ENCODE results near the gene ITGA7.
"Not testable (repeated sequence)": the region's sequence is repeated elsewhere in the genome, so short reads cannot be mapped to it uniquely, and the experiment has no call there.

Gene ITGA7

GRCh38 chr12:55676707-55677106 is 31.0 kb downstream of the ITGA7 start:
- DNase-seq: no peak

- DNase-seq: no peak
Observed at GRCh38 chr12:55675666-55676065, 32.0 kb downstream of the ITGA7 start.

- no peak for DNase-seq
Observed at GRCh38 chr12:55673638-55674037, 34.1 kb downstream of the ITGA7 start.

DNA sequence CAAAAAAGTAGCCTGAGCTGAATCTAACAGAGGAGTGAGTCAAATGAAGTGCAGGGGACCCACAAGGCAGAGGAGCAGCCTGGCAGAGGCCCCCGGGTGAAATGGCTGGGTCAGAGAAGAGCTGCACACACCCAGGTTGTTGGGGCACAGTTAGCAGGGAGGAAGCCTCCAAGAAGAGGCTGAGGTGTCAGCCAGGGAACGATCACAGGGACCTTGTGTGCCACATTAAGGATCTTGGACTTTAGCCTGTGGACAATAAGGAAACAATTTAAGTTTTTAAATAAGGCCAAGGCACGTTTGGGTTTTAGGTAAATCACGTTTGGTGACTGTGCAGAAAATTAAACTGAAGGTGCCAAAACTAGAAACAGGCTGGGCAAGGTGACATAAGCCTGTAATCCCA is 36.0 kb downstream of the ITGA7 start:
- no peak for DNase-seq

DNA sequence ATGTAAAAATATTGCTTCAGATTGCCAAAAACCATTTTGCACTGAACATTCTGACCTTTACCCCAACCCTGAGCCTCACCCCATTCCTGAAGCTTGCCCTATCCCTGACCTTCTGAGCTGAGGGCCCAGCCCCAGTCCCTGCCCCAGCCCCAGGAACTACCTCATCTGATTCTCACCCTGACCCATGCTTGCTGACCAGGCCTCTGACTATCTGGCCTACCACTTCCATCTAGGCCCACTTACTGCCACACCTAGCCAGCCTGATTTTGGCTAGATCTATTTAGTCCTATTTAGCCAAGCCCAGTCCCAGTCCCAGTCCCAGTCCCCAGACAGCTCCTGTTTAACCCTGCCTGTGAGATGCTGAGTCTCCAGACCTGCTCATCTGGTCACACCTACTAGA is 37.4 kb downstream of the ITGA7 start:
- DNase-seq: no peak

DNA sequence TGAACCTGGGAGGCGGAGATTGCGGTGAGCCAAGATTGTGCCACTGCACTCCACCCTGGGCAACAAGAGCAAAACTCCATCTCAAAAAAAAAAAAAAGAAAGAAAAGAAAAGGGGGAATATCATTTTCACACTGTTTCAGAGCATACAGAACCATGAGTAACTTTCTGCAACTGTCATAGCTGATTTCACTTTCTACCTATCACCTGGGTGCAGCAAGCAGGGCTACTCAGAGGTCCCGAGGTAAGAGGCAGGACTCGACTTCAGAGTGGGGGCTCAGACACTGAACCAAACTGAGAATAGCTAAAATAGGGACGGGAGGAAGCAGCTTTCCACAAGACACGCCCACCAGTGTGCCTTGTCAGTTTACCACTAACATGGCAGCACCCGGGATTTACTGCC is 41.2 kb downstream of the ITGA7 start:
- no peak for DNase-seq

- no peak for DNase-seq
Observed at GRCh38 chr12:55664826-55665225, 42.9 kb downstream of the ITGA7 start.

DNA sequence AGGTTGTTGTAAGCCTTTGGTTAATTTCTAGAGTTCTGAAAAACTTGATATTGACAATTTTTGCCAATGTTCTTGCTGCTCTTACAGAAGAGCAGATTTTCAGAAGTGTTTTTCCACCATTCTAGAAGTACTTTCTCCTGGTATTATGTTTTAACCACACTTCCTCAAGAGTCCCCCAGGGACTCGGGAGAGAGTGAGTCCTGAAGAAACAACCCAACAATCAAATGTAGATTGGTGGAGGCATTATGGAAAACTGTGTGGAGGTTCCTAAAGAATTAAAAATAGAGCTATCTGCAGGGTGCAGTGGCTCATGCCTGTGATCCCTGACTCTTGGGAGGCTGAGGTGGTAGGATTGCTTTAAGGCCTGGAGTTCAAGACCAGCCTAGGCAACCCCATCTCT is 44.3 kb downstream of the ITGA7 start:
- no peak for DNase-seq

GRCh38 chr12:55659486-55660385 is 48.0 kb downstream of the ITGA7 start:
- peak; percentile 17 for DNase-seq

GRCh38 chr12:55658635-55659391 is 48.9 kb downstream of the ITGA7 start:
- no peak for DNase-seq

DNA sequence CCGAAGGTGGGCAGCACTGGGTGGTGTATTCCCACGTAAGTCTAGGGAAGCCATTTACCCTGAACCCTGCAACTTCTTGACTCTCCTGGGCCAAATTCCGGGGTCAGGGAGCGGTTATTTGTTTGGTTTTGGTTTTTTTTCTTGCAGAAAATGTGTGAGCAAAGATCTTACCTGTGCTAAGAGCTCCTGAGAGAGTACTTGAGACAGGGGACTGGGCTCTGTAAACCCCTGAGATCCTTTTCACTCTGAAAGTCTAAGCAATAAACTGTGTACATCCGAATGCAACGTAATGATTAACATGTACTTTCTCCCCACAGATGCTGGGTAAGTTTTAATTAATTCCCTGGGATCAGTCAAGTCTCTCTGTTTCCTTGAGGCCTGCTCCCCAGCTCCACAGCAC is 49.5 kb downstream of the ITGA7 start:
- no peak for DNase-seq

GRCh38 chr12:55657212-55657611 is 50.5 kb downstream of the ITGA7 start:
- DNase-seq: no peak

GRCh38 chr12:55654511-55655214 is 53.0 kb downstream of the ITGA7 start:
- DNase-seq: no peak

DNA sequence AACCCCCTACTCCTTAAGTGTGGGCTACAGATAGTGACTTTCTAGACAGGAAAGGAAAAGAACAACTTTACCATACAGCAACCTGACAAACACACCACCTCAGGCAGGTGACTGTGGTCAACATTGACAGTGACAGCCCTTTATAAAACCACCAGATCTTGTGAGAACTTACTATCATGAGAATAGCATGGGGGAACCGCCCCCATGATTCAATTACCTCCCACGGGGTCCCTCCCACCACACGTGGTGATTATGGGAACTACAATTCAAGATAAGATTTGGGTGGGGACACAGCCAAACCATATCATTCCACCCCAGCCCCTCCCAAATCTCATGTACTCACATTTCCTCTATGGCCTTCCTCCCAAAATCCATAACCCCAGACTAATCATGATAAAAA is 54.7 kb downstream of the ITGA7 start:
- no peak for DNase-seq

DNA sequence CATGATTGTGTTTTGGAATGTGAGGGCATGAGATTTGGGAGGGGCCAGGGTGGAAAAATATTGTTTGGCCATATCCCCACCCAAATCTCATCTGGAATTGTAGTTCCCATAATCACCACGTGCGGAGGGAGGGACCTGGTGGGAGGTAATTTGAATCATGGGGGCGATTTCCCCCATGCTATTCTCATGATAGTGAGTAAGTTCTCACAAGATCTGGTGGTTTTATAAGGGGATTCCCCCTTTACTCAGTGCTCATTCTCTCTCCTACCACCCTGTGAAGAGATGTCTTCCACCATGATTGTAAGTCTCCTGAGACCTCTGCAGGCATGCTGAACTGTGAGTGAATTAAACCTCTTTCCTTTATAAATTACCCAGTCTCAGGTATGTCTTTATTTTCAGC is 55.4 kb downstream of the ITGA7 start:
- no peak for DNase-seq

GRCh38 chr12:55651299-55651683 is 56.4 kb downstream of the ITGA7 start:
- no peak for DNase-seq

- not testable (repeated sequence) for DNase-seq
Observed at GRCh38 chr12:55650620-55651298, 56.9 kb downstream of the ITGA7 start.

- no peak for DNase-seq
Observed at GRCh38 chr12:55647027-55647426, 60.7 kb downstream of the ITGA7 start.

GRCh38 chr12:55644591-55644990 is 63.1 kb downstream of the ITGA7 start:
- DNase-seq: no peak

- no peak for DNase-seq
Observed at GRCh38 chr12:55642669-55643068, 65.0 kb downstream of the ITGA7 start.

GRCh38 chr12:55642267-55642666 is 65.4 kb downstream of the ITGA7 start:
- no peak for DNase-seq

- no peak for DNase-seq
Observed at GRCh38 chr12:55641595-55641994, 66.1 kb downstream of the ITGA7 start.

GRCh38 chr12:55637467-55637866 is 70.2 kb downstream of the ITGA7 start:
- peak; percentile 10 for DNase-seq

Measured in NCI-H146 (cell line).